ENCODE results near the gene TBC1D4. TPM values are rescaled to one million over a fixed set of nuclear protein-coding genes. Genes with fewer than 3 reads are reported as not detected.
A peak's percentile ranks its signal among the peaks of the same experiment; 100 is the strongest.

Gene TBC1D4
- polyA plus RNA-seq, 10 donors: 11.9 to 28.6 (median 20.1) TPM

- DNase-seq: no peak
Measured at GRCh38 chr13:75393839-75394520, 88.0 kb downstream of the TBC1D4 start.

GRCh38 chr13:75391432-75392100 lies 90.4 kb downstream of the TBC1D4 start:
- no peak for DNase-seq

- DNase-seq: no peak
Measured at GRCh38 chr13:75390229-75390628, 91.7 kb downstream of the TBC1D4 start.

- DNase-seq: no peak
Measured at GRCh38 chr13:75385708-75386083, 96.3 kb downstream of the TBC1D4 start.

- DNase-seq: no peak
Measured at GRCh38 chr13:75384879-75385707, 96.9 kb downstream of the TBC1D4 start.

GRCh38 chr13:75383064-75383715 lies 98.8 kb downstream of the TBC1D4 start:
- DNase-seq: no peak

- no peak for DNase-seq
Measured at GRCh38 chr13:75378301-75378700, 103.7 kb downstream of the TBC1D4 start.

- no peak for DNase-seq
Measured at GRCh38 chr13:75376792-75377402, 105.1 kb downstream of the TBC1D4 start.

GRCh38 chr13:75375329-75375728 lies 106.6 kb downstream of the TBC1D4 start:
- DNase-seq: no peak

GRCh38 chr13:75373988-75374387 lies 108.0 kb downstream of the TBC1D4 start:
- DNase-seq: no peak

- DNase-seq: no peak
Measured at GRCh38 chr13:75372923-75373841, 108.8 kb downstream of the TBC1D4 start.

GRCh38 chr13:75372517-75372916 lies 109.5 kb downstream of the TBC1D4 start:
- DNase-seq: peak; percentile 53 to 72 (median 55)

- DNase-seq: no peak
Measured at GRCh38 chr13:75371203-75371602, 110.8 kb downstream of the TBC1D4 start.

- DNase-seq: no peak
Measured at GRCh38 chr13:75370774-75371173, 111.2 kb downstream of the TBC1D4 start.

GRCh38 chr13:75369981-75370380 lies 112.0 kb downstream of the TBC1D4 start:
- no peak for DNase-seq

GRCh38 chr13:75368167-75368566 lies 113.8 kb downstream of the TBC1D4 start:
- peak; percentile 35 to 71 (median 45) for DNase-seq

- no peak for DNase-seq
Measured at GRCh38 chr13:75366380-75367280, 115.3 kb downstream of the TBC1D4 start.

GRCh38 chr13:75365724-75366173 lies 116.2 kb downstream of the TBC1D4 start:
- DNase-seq: peak in 1 of 3 donors; percentile 85

GRCh38 chr13:75364131-75364713 lies 117.7 kb downstream of the TBC1D4 start:
- DNase-seq: no peak

Measured in muscle of back (tissue), 11 donors.